Vagina (tissue), 2 donors: ENCODE data around the gene ARPC3.
"Not testable (repeated sequence)": the region's sequence is repeated elsewhere in the genome, so short reads cannot be mapped to it uniquely, and the experiment has no call there.

Experiments
- POLR2A ChIP-seq, 2 donors: fragments of 450-650 bp; IDR thresholded peaks; one replicate each; pipeline ENCODE4 v1.6.1; 2017; ENCODE audit warnings: antibody characterized with exemption in 2 of 2, mild to moderate bottlenecking in 2 of 2, moderate library complexity in 2 of 2
- POLR2AphosphoS5 ChIP-seq, 2 donors: sonication (generic); formaldehyde crosslinking; IDR thresholded peaks; one replicate each; pipeline ENCODE4 v1.9.0; 2017; ENCODE audit warnings: antibody characterized with exemption in 2 of 2, mild to moderate bottlenecking in 2 of 2, low read depth in 1 of 2; ENCODE audit not compliant: insufficient read depth in 1 of 2
- TF ChIP-seq, protein P1 (sequence below), 3 experiments: fragments of 450-650 bp in 2 of 3; fragments of 200-600 bp in 1 of 3; sonication (generic) in 1 of 3; IDR thresholded peaks; one replicate each; pipeline ENCODE4 v1.5.1; 2017 to 2019; ENCODE audit warnings: antibody characterized with exemption in 3 of 3, mild to moderate bottlenecking in 2 of 3, moderate library complexity in 2 of 3

DNA sequence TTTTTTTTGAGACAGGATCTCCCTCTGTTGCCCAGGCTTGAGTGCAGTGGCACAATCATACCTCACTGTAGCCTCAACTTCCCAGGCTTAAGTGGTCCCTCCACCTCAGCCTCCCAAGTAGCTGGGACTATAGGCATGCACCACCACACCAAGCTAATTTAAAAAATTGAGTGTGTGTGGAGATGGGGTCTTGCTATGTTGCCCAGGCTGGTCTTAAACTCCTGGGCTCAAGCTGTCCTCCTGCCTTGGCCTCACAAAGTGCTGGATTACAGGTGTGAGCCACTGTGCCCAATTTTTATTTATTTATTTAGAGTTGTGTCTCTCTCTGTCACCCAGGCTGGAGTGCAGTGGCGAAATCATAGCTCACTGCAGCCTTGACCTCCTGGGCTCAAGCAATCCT lies 29.5 kb downstream of the ARPC3 start:
- TF ChIP-seq POLR2A (IDR thresholded peaks at IDR 0.05); POLR2AphosphoS5 (IDR thresholded peaks at IDR 0.05; ENCODE audit: insufficient read depth in 1 of 2, low read depth in 1 of 2): not testable (repeated sequence)
- TF ChIP-seq, protein P1, sequence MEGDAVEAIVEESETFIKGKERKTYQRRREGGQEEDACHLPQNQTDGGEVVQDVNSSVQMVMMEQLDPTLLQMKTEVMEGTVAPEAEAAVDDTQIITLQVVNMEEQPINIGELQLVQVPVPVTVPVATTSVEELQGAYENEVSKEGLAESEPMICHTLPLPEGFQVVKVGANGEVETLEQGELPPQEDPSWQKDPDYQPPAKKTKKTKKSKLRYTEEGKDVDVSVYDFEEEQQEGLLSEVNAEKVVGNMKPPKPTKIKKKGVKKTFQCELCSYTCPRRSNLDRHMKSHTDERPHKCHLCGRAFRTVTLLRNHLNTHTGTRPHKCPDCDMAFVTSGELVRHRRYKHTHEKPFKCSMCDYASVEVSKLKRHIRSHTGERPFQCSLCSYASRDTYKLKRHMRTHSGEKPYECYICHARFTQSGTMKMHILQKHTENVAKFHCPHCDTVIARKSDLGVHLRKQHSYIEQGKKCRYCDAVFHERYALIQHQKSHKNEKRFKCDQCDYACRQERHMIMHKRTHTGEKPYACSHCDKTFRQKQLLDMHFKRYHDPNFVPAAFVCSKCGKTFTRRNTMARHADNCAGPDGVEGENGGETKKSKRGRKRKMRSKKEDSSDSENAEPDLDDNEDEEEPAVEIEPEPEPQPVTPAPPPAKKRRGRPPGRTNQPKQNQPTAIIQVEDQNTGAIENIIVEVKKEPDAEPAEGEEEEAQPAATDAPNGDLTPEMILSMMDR (IDR thresholded peaks at IDR 0.05): not testable (repeated sequence)
